DOHH2 (cell line): ENCODE results near the gene ADCY5.

ENCODE experiments used
- CTCF ChIP-seq: fragments of 200-600 bp; sonication (generic); IDR thresholded peaks from one replicate; pipeline ENCODE4 v1.5.1; 2014; ENCODE audit warnings: antibody characterized with exemption, mild to moderate bottlenecking, low read depth, low read length; ENCODE audit not compliant: poor library complexity, severe bottlenecking
- EZH2phosphoT487 ChIP-seq: fragments of 200-600 bp; sonication (generic); IDR thresholded peaks from 2 replicates; pipeline ENCODE4 v1.6.1; 2017; ENCODE audit warnings: borderline replicate concordance, mild to moderate bottlenecking, antibody characterized with exemption, low read length, moderate library complexity, mixed read lengths

DNA sequence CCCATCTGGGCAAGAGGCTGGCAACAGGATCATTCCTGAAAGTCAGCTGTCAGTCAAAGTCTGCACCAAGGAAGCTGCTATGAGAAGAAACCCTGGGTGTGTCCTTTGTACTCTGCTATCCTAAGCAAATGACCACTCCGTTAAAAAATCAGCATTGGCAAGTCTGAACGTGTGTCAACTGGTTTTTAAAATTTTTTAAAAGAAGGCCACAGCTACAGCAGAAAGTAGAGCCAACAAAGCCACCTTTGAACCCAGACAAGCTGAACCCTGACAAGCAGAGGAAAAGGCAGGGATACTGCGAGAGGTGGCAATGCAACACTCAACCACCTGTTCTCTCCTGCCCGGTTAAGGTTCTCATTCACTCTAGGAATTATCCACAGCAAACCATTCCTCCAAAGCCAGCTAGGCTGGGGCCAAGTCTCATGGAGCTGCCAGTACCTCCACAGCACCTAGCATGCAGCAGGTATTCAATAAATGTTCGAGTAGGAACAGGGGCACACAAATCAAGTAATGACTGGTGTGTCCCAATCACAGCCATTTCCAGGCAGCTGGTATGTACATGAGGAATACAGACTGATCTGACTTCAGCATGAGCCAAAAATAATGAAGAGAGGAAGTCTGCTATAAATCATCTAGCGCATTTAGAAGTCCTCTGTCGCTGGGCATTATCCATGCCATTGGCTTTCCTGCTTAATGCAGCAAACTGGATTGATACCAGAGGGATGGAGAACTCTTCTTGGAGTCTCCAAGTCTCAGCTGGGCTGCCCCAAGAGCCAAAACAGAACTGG lies 76.0 kb downstream of the ADCY5 start:
- no peak for TF ChIP-seq EZH2phosphoT487
- no peak for TF ChIP-seq CTCF
